Cardiac fibroblast (primary cell): ENCODE measurements around the gene LSS.
"Not testable (repeated sequence)": the region's sequence is repeated elsewhere in the genome, so short reads cannot be mapped to it uniquely, and the experiment has no call there.

Source experiments
- DNase-seq, 2 donors: peaks; one replicate each; pipeline versions ENCODE4 v3.0.0 to v3.0.0-alpha.2; 2010; ENCODE audit warnings: low read depth in 2 of 2
- H3K4me3 ChIP-seq, 2 donors: replicated peaks in 1 of 2; 1 replicate in 1 of 2; 2 replicates in 1 of 2; pipeline ENCODE4 v1.5.1; 2011; ENCODE audit warnings: low read depth in 2 of 2, low read length in 2 of 2, mild to moderate bottlenecking in 2 of 2, moderate library complexity in 1 of 2
- TF ChIP-seq, protein P1 (sequence below): IDR thresholded peaks from one replicate; pipeline ENCODE4 v1.5.1; 2011; ENCODE audit warnings: low read depth, mild to moderate bottlenecking, low read length, inconsistent platforms

Gene LSS

DNA sequence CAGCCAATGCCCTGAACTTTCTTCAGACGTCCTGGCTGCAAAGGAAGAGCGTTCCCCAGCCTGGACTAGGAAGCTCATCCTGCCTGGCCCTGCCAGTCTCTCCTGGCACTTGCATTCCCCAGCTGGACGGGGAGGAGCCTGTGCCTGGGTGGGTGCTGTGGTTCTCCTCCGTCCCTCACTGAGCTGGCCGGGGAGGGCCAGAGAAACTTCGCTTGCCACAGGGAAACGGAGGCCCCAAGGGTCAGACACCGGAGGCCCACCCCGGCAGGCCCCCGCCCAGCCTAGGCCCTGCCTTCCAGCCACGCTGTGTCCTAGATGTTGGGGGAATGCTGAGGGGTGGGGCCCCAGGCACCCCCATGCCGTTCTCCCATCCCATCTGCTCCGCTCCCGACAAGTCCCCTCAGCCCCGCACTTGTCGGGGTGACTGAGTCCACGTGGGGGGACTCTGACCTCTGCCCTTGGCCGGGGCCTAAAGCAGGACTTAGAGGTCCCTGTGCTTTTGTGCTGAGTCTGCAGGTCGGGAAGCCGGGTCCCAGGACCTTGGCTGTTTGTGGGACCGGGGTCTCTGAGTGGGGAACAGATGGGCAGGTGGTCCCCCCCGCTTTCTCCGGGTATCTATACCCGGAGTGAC is 78.0 kb downstream of the LSS start:
- TF ChIP-seq, protein P1, sequence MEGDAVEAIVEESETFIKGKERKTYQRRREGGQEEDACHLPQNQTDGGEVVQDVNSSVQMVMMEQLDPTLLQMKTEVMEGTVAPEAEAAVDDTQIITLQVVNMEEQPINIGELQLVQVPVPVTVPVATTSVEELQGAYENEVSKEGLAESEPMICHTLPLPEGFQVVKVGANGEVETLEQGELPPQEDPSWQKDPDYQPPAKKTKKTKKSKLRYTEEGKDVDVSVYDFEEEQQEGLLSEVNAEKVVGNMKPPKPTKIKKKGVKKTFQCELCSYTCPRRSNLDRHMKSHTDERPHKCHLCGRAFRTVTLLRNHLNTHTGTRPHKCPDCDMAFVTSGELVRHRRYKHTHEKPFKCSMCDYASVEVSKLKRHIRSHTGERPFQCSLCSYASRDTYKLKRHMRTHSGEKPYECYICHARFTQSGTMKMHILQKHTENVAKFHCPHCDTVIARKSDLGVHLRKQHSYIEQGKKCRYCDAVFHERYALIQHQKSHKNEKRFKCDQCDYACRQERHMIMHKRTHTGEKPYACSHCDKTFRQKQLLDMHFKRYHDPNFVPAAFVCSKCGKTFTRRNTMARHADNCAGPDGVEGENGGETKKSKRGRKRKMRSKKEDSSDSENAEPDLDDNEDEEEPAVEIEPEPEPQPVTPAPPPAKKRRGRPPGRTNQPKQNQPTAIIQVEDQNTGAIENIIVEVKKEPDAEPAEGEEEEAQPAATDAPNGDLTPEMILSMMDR = no peak
- no peak overlapping the region for H3K4me3 ChIP-seq
- no peak for DNase-seq

DNA sequence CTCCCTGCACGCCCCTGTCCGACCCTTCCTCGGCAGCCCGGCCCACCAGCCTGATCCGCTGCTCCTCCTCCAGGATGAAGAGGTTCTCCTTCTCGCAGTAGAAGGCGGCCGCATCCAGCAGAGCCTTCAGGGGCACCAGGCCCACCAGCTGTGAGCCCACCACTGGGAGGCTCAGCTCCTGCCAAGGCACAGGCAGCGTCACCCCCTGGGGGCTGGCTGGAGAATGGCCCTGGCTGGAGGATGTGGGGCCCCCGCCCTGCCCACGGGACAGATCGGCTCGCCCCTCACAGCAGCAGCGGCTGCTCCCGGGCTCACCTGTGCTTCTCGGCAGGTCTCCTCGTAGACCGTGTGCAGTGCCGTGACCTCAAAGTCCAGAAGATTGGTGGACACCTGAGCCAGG is 78.5 kb downstream of the LSS start:
- H3K4me3 ChIP-seq = no peak overlapping the region
- TF ChIP-seq, protein P1 = no peak
- DNase-seq = no peak

DNA sequence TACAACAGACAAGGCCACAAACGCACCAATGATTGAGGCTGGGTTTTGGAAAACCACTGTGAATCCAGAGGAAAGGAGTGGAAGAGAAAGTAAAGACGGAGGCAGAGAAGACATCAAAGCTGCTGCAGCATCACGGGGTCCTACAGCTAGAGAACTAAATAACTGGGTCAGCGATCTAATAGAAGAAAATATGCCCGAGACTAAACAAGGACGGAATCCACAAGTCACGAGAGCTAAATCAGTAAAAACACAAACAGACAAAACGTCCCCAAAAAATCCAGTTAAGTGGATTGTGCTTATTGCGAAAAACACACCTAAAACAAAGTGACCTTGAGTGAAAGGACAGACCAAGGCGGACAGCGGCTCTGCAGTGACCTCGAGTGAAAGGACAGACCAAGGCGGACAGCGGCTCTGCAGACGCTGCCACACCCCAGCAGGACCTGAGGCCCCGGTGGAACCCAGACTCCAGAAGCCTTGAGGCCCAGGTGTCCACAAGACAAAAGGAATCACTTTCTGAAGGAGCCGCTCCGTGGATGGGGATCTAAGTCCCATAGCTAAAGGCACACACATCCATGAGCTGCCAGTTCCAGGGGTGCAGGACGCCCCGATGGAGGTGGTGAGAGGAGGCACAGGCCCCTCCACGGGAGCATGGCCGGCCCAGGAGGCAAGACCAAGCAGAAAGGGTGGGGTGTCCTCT is 79.2 kb downstream of the LSS start:
- no peak for DNase-seq
- TF ChIP-seq, protein P1 = no peak
- no peak overlapping the region for H3K4me3 ChIP-seq

DNA sequence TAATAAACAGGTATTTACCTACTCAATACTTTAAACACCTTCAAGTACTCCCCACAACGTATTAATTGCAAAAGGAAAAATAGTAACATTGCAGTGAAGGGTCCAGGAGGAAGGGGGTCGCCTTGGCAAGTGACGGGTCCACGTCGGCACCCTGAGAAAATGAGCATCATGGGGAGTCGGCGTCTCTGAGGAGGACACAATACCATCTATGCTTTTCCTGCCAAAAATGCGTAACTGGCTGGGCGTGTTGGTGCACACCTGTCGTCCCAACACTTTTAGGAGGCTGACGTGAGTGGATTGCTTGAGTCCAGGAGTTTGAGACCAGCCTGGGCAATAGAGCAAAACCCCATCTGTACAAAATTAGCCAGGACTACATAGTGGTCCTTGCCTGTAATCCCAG is 80.5 kb downstream of the LSS start:
- TF ChIP-seq, protein P1 = no peak
- DNase-seq = no peak
- no peak overlapping the region for H3K4me3 ChIP-seq

GRCh38 chr21:46147429-46147828 is 81.1 kb downstream of the LSS start:
- H3K4me3 ChIP-seq = not testable (repeated sequence)
- TF ChIP-seq, protein P1 = peak; percentile 78
- DNase-seq = peak; percentile 55 to 56

GRCh38 chr21:46146856-46147255 is 81.7 kb downstream of the LSS start:
- no peak for DNase-seq
- no peak overlapping the region for H3K4me3 ChIP-seq
- TF ChIP-seq, protein P1 = no peak
